Mesenchymal stem cell (in vitro differentiated cells and primary cell): ENCODE results near the gene CHL1.

Experiments used
- DNase-seq: peaks from one replicate; pipeline ENCODE4 v3.0.0-alpha.2; 2013
- H2AFZ ChIP-seq: one replicate; pipeline ENCODE4 v1.6.1; 2013; ENCODE audit warnings: low read depth, mild to moderate bottlenecking, control low read depth, inconsistent platforms, low read length, moderate library complexity
- H2AK5ac ChIP-seq: 2 replicates; pipeline ENCODE4 v1.6.1; 2013; ENCODE audit warnings: low read length, moderate library complexity, mild to moderate bottlenecking, inconsistent platforms; ENCODE audit not compliant: severe bottlenecking
- H2BK120ac ChIP-seq: one replicate; pipeline ENCODE4 v1.6.1; 2013; ENCODE audit warnings: low read depth, mild to moderate bottlenecking, inconsistent platforms, low read length, moderate library complexity
- H2BK12ac ChIP-seq, 2 experiments: one replicate each; pipeline ENCODE4 v1.6.1; 2013; ENCODE audit warnings: inconsistent platforms in 2 of 2, low read length in 2 of 2, mild to moderate bottlenecking in 2 of 2, moderate library complexity in 2 of 2, control low read depth in 1 of 2
- H2BK15ac ChIP-seq: one replicate; pipeline ENCODE4 v1.6.1; 2013; ENCODE audit warnings: mild to moderate bottlenecking, low read depth, inconsistent platforms; ENCODE audit not compliant: poor library complexity, severe bottlenecking
- H2BK5ac ChIP-seq: 2 replicates; pipeline ENCODE4 v1.6.1; 2013; ENCODE audit warnings: low read depth, mild to moderate bottlenecking, low read length, control low read depth, inconsistent platforms; ENCODE audit not compliant: poor library complexity, severe bottlenecking
- H3K14ac ChIP-seq, 2 experiments: one replicate each; pipeline ENCODE4 v1.6.1; 2013; ENCODE audit warnings: inconsistent platforms in 2 of 2, low read length in 2 of 2, control low read depth in 1 of 2, mild to moderate bottlenecking in 1 of 2, moderate library complexity in 1 of 2
- H3K18ac ChIP-seq, 2 experiments: one replicate each; pipeline ENCODE4 v1.6.1; 2013; ENCODE audit warnings: inconsistent platforms in 2 of 2, low read length in 2 of 2, control low read depth in 1 of 2, low read depth in 1 of 2, mild to moderate bottlenecking in 1 of 2
- H3K23ac ChIP-seq, 2 experiments: one replicate each; pipeline ENCODE4 v1.6.1; 2013; ENCODE audit warnings: inconsistent platforms in 2 of 2, low read length in 2 of 2, mild to moderate bottlenecking in 2 of 2, moderate library complexity in 2 of 2, control low read depth in 1 of 2
- H3K27ac ChIP-seq: 2 replicates; pipeline ENCODE4 v1.5.1; 2013; ENCODE audit warnings: mild to moderate bottlenecking, moderate library complexity, low read length, control low read depth, inconsistent platforms; ENCODE audit not compliant: poor library complexity, severe bottlenecking
- H3K27me3 ChIP-seq, 2 experiments: 2 replicates each; pipeline versions ENCODE4 v1.6.1 to v1.7.0; 2013; ENCODE audit warnings: low read length in 2 of 2, mild to moderate bottlenecking in 2 of 2, moderate library complexity in 2 of 2, control low read depth in 1 of 2, inconsistent platforms in 1 of 2; ENCODE audit not compliant: control insufficient read depth in 1 of 2, insufficient read depth in 1 of 2
- H3K36me3 ChIP-seq, 2 experiments: 2 replicates each; pipeline versions ENCODE4 v1.6.1 to v1.7.0; 2013; ENCODE audit warnings: low read length in 2 of 2, control low read depth in 1 of 2, inconsistent platforms in 1 of 2, low read depth in 1 of 2, mild to moderate bottlenecking in 1 of 2; ENCODE audit not compliant: insufficient read depth in 2 of 2, control insufficient read depth in 1 of 2
- H3K4ac ChIP-seq, 2 experiments: one replicate each; pipeline ENCODE4 v1.6.1; 2013; ENCODE audit warnings: inconsistent platforms in 2 of 2, low read length in 2 of 2, mild to moderate bottlenecking in 2 of 2, moderate library complexity in 2 of 2, control low read depth in 1 of 2, low read depth in 1 of 2
- H3K4me1 ChIP-seq: 2 replicates; pipeline ENCODE4 v1.6.1; 2013; ENCODE audit warnings: low read depth, low read length, control low read depth; ENCODE audit not compliant: control insufficient read depth, insufficient read depth
- H3K4me2 ChIP-seq: 2 replicates; pipeline ENCODE4 v1.6.1; 2013; ENCODE audit warnings: low read length, mild to moderate bottlenecking, inconsistent platforms; ENCODE audit not compliant: poor library complexity, severe bottlenecking
- H3K4me3 ChIP-seq, 2 experiments: 2 replicates each; pipeline versions ENCODE4 v1.5.1 to v1.7.0; 2013; ENCODE audit warnings: low read length in 2 of 2, mild to moderate bottlenecking in 2 of 2, control low read depth in 1 of 2, low read depth in 1 of 2; ENCODE audit not compliant: insufficient read depth in 1 of 2
- H3K79me1 ChIP-seq: replicated peaks from 2 replicates; pipeline ENCODE4 v1.6.1; 2013; ENCODE audit warnings: mild to moderate bottlenecking, control low read depth, low read length, inconsistent platforms; ENCODE audit not compliant: poor library complexity, severe bottlenecking
- H3K9ac ChIP-seq: 2 replicates; pipeline ENCODE4 v1.7.0; 2013; ENCODE audit warnings: mild to moderate bottlenecking, low read length, moderate library complexity
- H3K9me3 ChIP-seq: 2 replicates; pipeline ENCODE4 v1.7.0; 2013; ENCODE audit warnings: mild to moderate bottlenecking, low read length; ENCODE audit not compliant: control insufficient read depth
- H4K8ac ChIP-seq: one replicate; pipeline ENCODE4 v1.6.1; 2013; ENCODE audit warnings: inconsistent platforms, mild to moderate bottlenecking, low read length, moderate library complexity
- H4K91ac ChIP-seq: one replicate; pipeline ENCODE4 v1.6.1; 2013; ENCODE audit warnings: mild to moderate bottlenecking, low read length, inconsistent platforms
- WGBS: methylation state at CpG from one replicate; pipeline ENCODE4 v1.1.7; 2013; ENCODE audit warnings: mixed read lengths; 5-methylcytosine and 5-hydroxymethylcytosine counted together

Gene CHL1

DNA sequence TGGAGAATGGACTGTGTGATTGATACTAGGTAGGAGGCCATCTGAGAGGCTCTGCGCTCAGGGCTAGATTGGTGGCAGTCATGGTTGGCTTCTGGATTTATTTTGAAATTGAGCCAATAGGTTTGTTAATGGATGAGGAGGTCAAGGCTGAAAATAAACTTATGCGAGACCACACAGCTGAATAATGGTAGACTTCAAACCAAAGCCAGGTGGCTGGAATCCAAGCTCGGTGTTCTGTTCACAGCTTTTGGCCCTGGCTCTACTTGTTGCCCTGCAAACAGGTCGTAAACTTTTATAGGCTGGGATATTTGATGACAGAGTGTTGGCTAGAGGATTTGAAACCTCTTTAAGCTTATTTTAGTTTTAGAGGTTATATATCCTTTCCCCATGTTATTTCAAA, 160.4 kb downstream of the CHL1 start:
- Histone ChIP-seq H2BK5ac (no peak overlapping the region), H3K36me3 (no peaks in the 10 kb centered on the region), H3K9ac (no peak overlapping the region), H2AFZ (no peak overlapping the region), H3K4me3 (no peak overlapping the region), H3K4ac (no peak overlapping the region), H4K8ac (no peak overlapping the region), H3K27me3 (no peaks in the 10 kb centered on the region), H2AK5ac (no peak overlapping the region), H3K4me2 (no peak overlapping the region), H2BK12ac (no peak overlapping the region), H3K9me3 (no peaks in the 10 kb centered on the region), H2BK120ac (no peak overlapping the region), H3K14ac (no peak overlapping the region), H3K23ac (no peak overlapping the region), H3K27ac (no peak overlapping the region), H2BK15ac (no peak overlapping the region), H3K4me1 (no peaks in the 10 kb centered on the region), H3K18ac (no peak overlapping the region), H4K91ac (no peak overlapping the region), H3K79me1 (no peaks in the 10 kb centered on the region)
- DNase-seq = no peak
- 81% methylated on average over 3 of the region's 4 CpGs for WGBS

DNA sequence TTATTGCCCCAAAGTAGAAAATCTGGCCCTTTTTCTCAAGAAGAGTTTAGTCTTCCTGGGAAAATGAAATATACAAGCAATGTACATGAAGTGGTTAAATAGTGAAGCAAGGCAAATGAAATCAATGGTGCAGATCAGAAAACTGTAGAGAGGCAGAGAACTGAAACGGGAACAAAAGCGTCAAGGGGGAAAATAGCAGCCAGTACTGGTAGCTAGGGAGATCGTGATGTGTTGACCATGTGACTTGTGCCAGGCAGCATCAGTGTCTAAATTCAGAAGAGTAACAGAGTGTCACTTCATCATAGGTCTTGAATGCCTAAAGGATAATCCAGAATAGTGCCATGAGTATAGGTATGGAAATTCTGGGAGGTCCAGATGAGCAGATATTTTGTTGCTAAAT, 163.1 kb downstream of the CHL1 start:
- no peak overlapping the region for H2AK5ac ChIP-seq
- no peaks in the 10 kb centered on the region for H3K27me3 ChIP-seq
- H3K4ac ChIP-seq = no peak overlapping the region
- no peak overlapping the region for H4K8ac ChIP-seq
- H2AFZ ChIP-seq = no peak overlapping the region
- H3K4me1 ChIP-seq = no peaks in the 10 kb centered on the region
- H3K27ac ChIP-seq = no peak overlapping the region
- H3K9ac ChIP-seq = no peak overlapping the region
- no peak overlapping the region for H4K91ac ChIP-seq
- H3K4me3 ChIP-seq = no peak overlapping the region
- H3K36me3 ChIP-seq = no peaks in the 10 kb centered on the region
- no peak overlapping the region for H2BK120ac ChIP-seq
- H3K4me2 ChIP-seq = no peak overlapping the region
- H2BK12ac ChIP-seq = no peak overlapping the region
- H3K14ac ChIP-seq = no peak overlapping the region
- no peaks in the 10 kb centered on the region for H3K79me1 ChIP-seq
- H3K23ac ChIP-seq = no peak overlapping the region
- DNase-seq = no peak
- no peak overlapping the region for H2BK15ac ChIP-seq
- 85% methylated on average over 3 of the region's 3 CpGs for WGBS
- no peak overlapping the region for H2BK5ac ChIP-seq
- H3K18ac ChIP-seq = no peak overlapping the region
- no peaks in the 10 kb centered on the region for H3K9me3 ChIP-seq

DNA sequence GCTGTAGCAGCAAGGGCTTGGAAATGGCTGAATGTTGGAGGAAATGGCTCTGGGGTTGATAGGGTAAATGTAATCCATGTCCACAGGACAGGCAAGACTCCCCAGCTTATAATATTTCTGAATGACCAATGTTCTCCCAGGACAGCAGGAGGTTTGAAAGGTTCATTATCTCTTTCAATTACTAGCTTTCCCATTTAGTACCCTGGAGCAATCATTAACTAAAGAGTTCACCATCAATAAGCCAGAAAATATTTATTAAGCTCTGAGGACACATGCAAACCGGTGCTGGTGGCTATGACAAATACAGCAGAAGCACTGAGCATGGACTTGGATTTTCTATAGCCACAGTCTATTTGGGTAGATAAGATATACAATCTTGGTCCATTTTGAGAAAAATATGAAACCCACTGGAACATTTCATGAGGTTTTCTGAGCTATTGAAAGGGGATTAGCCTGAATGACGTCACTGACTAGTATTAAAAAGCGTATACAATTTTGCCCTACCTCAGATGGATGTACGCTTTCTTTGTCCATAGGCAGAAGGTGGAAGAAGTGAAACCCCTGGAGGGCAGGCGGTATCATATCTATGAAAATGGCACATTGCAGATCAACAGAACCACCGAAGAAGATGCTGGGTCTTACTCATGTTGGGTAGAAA, 166.2 kb downstream of the CHL1 start:
- no peak overlapping the region for H3K4ac ChIP-seq

DNA sequence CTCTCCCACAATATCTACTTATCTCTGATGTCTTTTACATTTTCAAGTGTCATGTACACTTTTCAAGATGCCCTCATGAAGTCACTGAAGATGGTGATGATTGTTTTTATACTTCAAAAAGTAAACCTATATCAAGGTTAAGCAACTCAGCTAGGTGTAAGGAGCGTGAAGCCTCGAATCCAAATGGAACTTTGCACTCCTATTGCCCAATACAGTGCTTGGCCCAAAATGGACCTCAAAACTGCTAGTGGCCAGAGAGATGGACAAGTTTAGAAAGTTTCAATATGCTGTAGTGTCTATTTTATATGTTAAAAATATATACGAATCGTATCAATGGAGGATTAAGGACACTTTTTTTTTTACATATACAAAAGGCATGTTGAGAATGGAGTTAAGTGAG, 167.7 kb downstream of the CHL1 start:
- no peak overlapping the region for H3K14ac ChIP-seq
- no peaks in the 10 kb centered on the region for H3K27me3 ChIP-seq
- H3K9ac ChIP-seq = no peak overlapping the region
- H2BK5ac ChIP-seq = no peak overlapping the region
- H2BK15ac ChIP-seq = no peak overlapping the region
- no peak overlapping the region for H2AK5ac ChIP-seq
- no peak overlapping the region for H4K91ac ChIP-seq
- no peaks in the 10 kb centered on the region for H3K4me1 ChIP-seq
- 92% methylated on average over 4 of the region's 4 CpGs for WGBS
- no peaks in the 10 kb centered on the region for H3K36me3 ChIP-seq
- no peak overlapping the region for H3K4me2 ChIP-seq
- H3K27ac ChIP-seq = no peak overlapping the region
- H2AFZ ChIP-seq = no peak overlapping the region
- no peak overlapping the region for H2BK12ac ChIP-seq
- no peak overlapping the region for H3K4me3 ChIP-seq
- no peak for DNase-seq
- no peak overlapping the region for H3K23ac ChIP-seq
- H3K9me3 ChIP-seq = peaks cover 5% of the 10 kb centered on the region
- H3K4ac ChIP-seq = no peak overlapping the region
- H2BK120ac ChIP-seq = no peak overlapping the region
- no peaks in the 10 kb centered on the region for H3K79me1 ChIP-seq
- no peak overlapping the region for H3K18ac ChIP-seq
- no peak overlapping the region for H4K8ac ChIP-seq

More for the DNA sequence above, 166.2 kb downstream of the CHL1 start:
- Histone ChIP-seq H2AK5ac (no peak overlapping the region), H3K27ac (no peak overlapping the region), H2BK15ac (no peak overlapping the region), H3K36me3 (no peaks in the 10 kb centered on the region), H3K4me1 (no peaks in the 10 kb centered on the region), H2AFZ (no peak overlapping the region), H2BK5ac (no peak overlapping the region), H3K23ac (no peak overlapping the region), H4K91ac (no peak overlapping the region), H3K9ac (no peak overlapping the region), H3K79me1 (no peaks in the 10 kb centered on the region), H3K27me3 (no peaks in the 10 kb centered on the region), H2BK120ac (no peak overlapping the region), H3K4me2 (no peak overlapping the region), H3K9me3 (peaks cover 3% of the 10 kb centered on the region), H4K8ac (no peak overlapping the region), H3K18ac (no peak overlapping the region), H3K4me3 (no peak overlapping the region), H2BK12ac (no peak overlapping the region), H3K14ac (no peak overlapping the region)
- 89% methylated on average over 6 of the region's 6 CpGs for WGBS
- DNase-seq = no peak
